Measurements from ENCODE around the gene EBF4. TPM values are rescaled to one million over a fixed set of nuclear protein-coding genes. Genes with fewer than 3 reads are reported as not detected.

The EBF4 gene
- total RNA-seq, 1 donor from 2014 or later = 11.4 TPM

DNA sequence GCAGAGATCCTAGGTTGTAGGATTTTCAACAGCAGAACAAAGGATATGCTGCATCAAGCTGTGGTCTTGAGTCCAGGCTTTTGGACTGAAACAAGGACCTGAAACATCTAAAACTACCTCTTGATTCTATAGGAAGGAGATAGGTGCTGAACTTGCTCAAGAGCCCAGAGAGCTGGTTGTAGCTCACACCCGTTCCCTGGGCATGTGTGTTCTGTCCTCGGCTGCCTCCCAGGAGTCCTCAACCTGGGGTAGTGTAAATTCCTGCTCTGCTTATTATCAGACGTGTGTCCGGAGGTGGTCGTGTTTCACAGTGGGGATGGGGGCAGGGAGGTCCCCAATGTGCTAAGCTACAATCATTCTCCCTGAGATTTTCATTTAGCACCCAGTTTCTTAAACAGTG, 35.3 kb upstream of the EBF4 start:
- Mint-ChIP-seq H3K27me3 (ENCODE audit: low read depth) (no peaks in the 10 kb centered on the region), H3K4me1 (ENCODE audit: low read depth) (peaks cover 25% of the 10 kb centered on the region), H3K27ac (ENCODE audit: unreplicated experiment) (no peak overlapping the region), H3K4me3 (ENCODE audit: unreplicated experiment) (no peak overlapping the region), H3K9me3 (ENCODE audit: low read depth) (no peaks in the 10 kb centered on the region), H3K36me3 (ENCODE audit: low read depth) (peaks cover 54% of the 10 kb centered on the region)
- no peak for DNase-seq (ENCODE audit: low spot score)
- TF ChIP-seq, protein P1, sequence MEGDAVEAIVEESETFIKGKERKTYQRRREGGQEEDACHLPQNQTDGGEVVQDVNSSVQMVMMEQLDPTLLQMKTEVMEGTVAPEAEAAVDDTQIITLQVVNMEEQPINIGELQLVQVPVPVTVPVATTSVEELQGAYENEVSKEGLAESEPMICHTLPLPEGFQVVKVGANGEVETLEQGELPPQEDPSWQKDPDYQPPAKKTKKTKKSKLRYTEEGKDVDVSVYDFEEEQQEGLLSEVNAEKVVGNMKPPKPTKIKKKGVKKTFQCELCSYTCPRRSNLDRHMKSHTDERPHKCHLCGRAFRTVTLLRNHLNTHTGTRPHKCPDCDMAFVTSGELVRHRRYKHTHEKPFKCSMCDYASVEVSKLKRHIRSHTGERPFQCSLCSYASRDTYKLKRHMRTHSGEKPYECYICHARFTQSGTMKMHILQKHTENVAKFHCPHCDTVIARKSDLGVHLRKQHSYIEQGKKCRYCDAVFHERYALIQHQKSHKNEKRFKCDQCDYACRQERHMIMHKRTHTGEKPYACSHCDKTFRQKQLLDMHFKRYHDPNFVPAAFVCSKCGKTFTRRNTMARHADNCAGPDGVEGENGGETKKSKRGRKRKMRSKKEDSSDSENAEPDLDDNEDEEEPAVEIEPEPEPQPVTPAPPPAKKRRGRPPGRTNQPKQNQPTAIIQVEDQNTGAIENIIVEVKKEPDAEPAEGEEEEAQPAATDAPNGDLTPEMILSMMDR (IDR thresholded peaks at IDR 0.05) = no peak

DNA sequence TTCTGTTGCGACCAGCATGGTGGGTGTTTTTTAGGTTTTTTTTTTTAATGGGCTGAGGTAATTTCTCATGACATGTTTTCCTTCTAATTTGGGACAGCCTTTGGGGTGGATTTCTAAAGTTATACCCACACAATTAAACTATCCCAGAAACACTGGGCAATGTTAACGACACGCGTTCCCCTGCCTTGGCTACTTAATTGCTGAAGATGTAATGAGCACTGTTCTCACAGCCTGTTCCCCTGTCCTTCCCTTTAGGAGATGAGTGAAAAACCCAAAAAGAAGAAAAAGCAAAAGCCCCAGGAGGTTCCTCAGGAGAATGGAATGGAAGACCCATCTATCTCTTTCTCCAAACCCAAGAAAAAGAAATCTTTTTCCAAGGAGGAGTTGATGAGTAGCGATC, 34.9 kb upstream of the EBF4 start:
- TF ChIP-seq, protein P1 (IDR thresholded peaks at IDR 0.05) = no peak
- Mint-ChIP-seq H3K27me3 (ENCODE audit: low read depth) (no peaks in the 10 kb centered on the region), H3K36me3 (ENCODE audit: low read depth) (peaks cover 55% of the 10 kb centered on the region), H3K27ac (ENCODE audit: unreplicated experiment) (no peak overlapping the region), H3K4me3 (ENCODE audit: unreplicated experiment) (no peak overlapping the region), H3K4me1 (ENCODE audit: low read depth) (peaks cover 27% of the 10 kb centered on the region), H3K9me3 (ENCODE audit: low read depth) (no peaks in the 10 kb centered on the region)
- no peak for DNase-seq (ENCODE audit: low spot score)

DNA sequence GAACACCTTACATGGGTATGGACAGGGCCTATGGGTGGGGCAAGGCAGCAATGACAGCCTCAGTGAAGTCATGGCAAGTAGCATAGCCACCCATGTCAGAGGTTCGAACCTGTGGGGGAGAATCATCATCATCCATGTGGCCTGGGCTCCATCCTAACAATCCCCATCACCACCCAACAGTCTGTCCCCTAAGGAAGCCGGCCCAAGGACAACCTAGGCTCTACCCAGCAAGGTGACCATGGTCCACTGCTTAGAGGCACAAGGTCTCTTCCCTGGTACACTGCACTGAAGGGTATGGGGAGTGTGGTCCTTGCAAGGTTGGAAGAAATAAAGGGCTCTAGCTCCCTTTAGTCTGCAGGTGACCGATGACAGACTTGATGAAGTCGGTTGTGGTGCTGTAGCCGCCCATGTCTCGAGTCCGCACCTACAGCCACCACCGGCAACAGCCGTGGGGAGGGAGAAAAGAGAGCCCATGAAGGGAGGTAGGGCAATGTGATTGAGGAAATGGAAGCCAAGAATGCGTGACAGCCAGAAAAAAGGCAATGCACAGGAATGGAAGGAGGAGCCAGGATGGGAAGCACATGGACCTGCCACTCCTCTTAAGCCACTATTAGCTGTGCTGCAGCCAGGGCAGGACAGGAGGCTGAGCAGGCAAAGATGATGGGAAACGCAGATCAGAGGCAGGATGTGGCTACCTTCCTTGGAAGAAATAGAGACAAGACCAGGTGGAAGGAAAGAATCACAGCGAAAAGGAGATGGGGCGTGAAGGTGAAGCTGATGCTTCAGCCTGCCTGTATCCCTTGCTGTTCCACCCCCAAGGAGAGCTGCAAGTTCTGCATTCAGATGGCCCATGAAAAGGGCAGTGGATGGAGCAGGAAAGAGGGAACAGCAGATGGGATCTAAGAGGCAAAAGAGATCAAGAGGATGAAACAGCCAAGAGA, 33.9 kb upstream of the EBF4 start:
- Mint-ChIP-seq H3K4me1 (ENCODE audit: low read depth) (peaks cover 30% of the 10 kb centered on the region), H3K27ac (ENCODE audit: unreplicated experiment) (peak overlapping the region; percentile 47), H3K4me3 (ENCODE audit: unreplicated experiment) (no peak overlapping the region), H3K27me3 (ENCODE audit: low read depth) (no peaks in the 10 kb centered on the region), H3K9me3 (ENCODE audit: low read depth) (no peaks in the 10 kb centered on the region), H3K36me3 (ENCODE audit: low read depth) (peaks cover 55% of the 10 kb centered on the region)
- no peak for DNase-seq (ENCODE audit: low spot score)
- TF ChIP-seq, protein P1 (IDR thresholded peaks at IDR 0.05) = no peak

DNA sequence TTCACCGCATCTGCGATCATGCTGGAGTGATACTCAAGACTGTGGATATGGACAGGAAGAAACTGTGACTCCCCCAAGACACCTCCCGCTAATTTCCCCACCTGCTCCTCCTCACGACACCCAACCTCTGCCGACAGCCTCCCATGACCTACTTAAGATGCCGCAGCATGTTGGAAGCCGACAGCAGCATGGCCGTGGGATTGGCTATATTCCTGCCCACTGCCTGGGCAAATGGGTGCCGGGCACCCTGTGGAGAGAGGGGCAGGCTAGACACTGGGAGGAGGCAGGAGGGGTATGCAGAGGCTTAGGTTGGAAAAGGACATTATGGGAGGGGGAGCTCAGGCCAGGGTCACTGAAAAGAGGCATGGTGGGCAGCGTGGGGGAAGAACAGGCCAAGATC, 33.0 kb upstream of the EBF4 start:
- Mint-ChIP-seq H3K9me3 (ENCODE audit: low read depth) (no peaks in the 10 kb centered on the region), H3K4me1 (ENCODE audit: low read depth) (peaks cover 29% of the 10 kb centered on the region), H3K4me3 (ENCODE audit: unreplicated experiment) (no peak overlapping the region), H3K27me3 (ENCODE audit: low read depth) (no peaks in the 10 kb centered on the region), H3K36me3 (ENCODE audit: low read depth) (peaks cover 50% of the 10 kb centered on the region), H3K27ac (ENCODE audit: unreplicated experiment) (no peak overlapping the region)
- TF ChIP-seq, protein P1 (IDR thresholded peaks at IDR 0.05) = no peak
- no peak for DNase-seq (ENCODE audit: low spot score)

DNA sequence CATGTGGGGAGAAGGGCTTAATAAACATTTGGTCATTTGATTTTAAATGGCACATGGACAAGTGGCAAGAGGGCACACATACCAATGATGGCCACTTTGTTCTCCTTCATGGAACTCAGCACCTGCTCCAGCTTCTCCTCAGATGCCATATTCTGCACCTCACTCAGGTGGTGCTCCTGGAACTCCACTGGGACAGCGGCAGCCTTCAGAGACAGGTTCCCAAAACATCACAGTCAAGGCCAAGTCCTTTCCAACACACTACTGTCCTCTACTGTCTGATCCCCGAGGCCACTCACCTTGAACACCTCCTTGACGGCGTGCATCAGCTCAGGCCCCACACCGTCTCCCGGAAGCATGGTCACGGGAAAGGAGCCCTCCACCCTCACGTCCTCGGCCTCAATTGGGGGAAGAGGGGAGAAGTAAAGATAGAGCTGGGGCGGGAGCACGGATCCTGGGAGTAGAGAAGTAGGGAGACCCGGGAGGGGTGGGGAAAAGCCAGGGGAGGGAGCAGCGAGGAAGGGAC, 29.2 kb upstream of the EBF4 start:
- peaks cover 24% of the 10 kb centered on the region for H3K36me3 Mint-ChIP-seq (ENCODE audit: low read depth)
- TF ChIP-seq, protein P1 (IDR thresholded peaks at IDR 0.05) = no peak
- H3K4me1 Mint-ChIP-seq (ENCODE audit: low read depth) = peaks cover 24% of the 10 kb centered on the region
- H3K4me3 Mint-ChIP-seq (ENCODE audit: unreplicated experiment) = peak overlapping the region; percentile 86
- H3K27ac Mint-ChIP-seq (ENCODE audit: unreplicated experiment) = peak overlapping the region; percentile 82
- no peaks in the 10 kb centered on the region for H3K9me3 Mint-ChIP-seq (ENCODE audit: low read depth)
- DNase-seq (ENCODE audit: low spot score) = no peak
- peaks cover 8% of the 10 kb centered on the region for H3K27me3 Mint-ChIP-seq (ENCODE audit: low read depth)
